Pancreas (tissue), 10 donors: Measurements from ENCODE around the gene SERPINE1. TPM values are rescaled to one million over a fixed set of nuclear protein-coding genes. Genes with fewer than 3 reads are reported as not detected.
"Not testable (repeated sequence)": the region's sequence is repeated elsewhere in the genome, so short reads cannot be mapped to it uniquely, and the experiment has no call there.

Experiments
- ATAC-seq, 4 donors: fragments of 200-7000 bp; cut with Tn5 transposase; one replicate each; pipeline versions ENCODE4 v1.8.0 to v1.9.1; 2020; ENCODE audit warnings: mild to moderate bottlenecking in 4 of 4, moderate library complexity in 4 of 4
- DNase-seq, 6 donors: peaks; one replicate each; pipeline ENCODE4 v3.0.0-alpha.2; 2020
- FAIRE-seq: peaks from 2 replicates; lab custom pipeline; 2012; peaks lifted over from hg19 to GRCh38; lab: Jason Lieb, UNC
- H3K27ac ChIP-seq, 4 donors: fragments of 200-600 bp; sonication (generic); 1 replicate in 3 of 4; 2 replicates in 1 of 4; pipeline versions ENCODE4 v1.5.0 to v1.8.0; 2020
- H3K27me3 ChIP-seq, 4 donors: fragments of 200-600 bp; one replicate each; pipeline ENCODE4 v1.8.0; 2021
- H3K36me3 ChIP-seq, 3 donors: fragments of 200-600 bp; sonication (generic) in 1 of 3; one replicate each; pipeline versions ENCODE4 v1.5.0 to v1.8.0; 2020 to 2021
- H3K4me1 ChIP-seq, 3 donors: fragments of 200-600 bp; one replicate each; pipeline ENCODE4 v1.8.0; 2021
- H3K4me3 ChIP-seq, 4 donors: fragments of 200-600 bp; sonication (generic) in 2 of 4; one replicate each; pipeline versions ENCODE4 v1.5.0 to v1.8.0; 2020 to 2021
- H3K9me3 ChIP-seq, 4 donors: fragments of 200-600 bp; one replicate each; pipeline ENCODE4 v1.8.0; 2021
- CTCF ChIP-seq, 4 donors: fragments of 200-600 bp; sonication (generic) in 3 of 4; IDR thresholded peaks; one replicate each; pipeline versions ENCODE4 v1.5.0 to v1.8.0; 2021; ENCODE audit warnings: antibody characterized with exemption in 4 of 4
- WGBS, 2 donors: extraction: QIAGEN DNeasy Blood & Tissue Kit; methylation state at CpG; one replicate each; pipeline ENCODE4 v1.1.7; 2013; 5-methylcytosine and 5-hydroxymethylcytosine counted together
- intact Hi-C, 3 donors: fragments of 100-400 bp; cut with DNase I; formaldehyde crosslinking; loops; one replicate each; pipeline versions ENCODE4 v1.11.1 to v1.14.2; 2022
- polyA plus RNA-seq, 2 donors: library from polyadenylated mRNA; stranded (reverse); fragments of 200-250 nt; gene quantifications; one replicate each; pipeline ENCODE4 v1.2.3, GENCODE V29; 2013
- total RNA-seq, 6 donors: library from RNA; stranded (reverse); fragmentation: NEBNext Ultra II Directional in 4 of 6; extraction: Animal tissue kit (Norgen Biotek cat#: 25700) in 4 of 6; gene quantifications; one replicate each; pipeline versions ENCODE4 v1.2.1 to v1.2.4, GENCODE V29; 2021 to 2023
- donor health status: healthy with polysubstance abuse.
- donor health status: DM: no; HTN: no; CAD: no; lungs with moderate emphysema.
- donor health status: DM: no; HTN: no; CAD: no.
- donor health status: control.
- donor health status: control.
- donor health status: Bipolar disorder and iron deficiency.
- donor health status: DM: yes; HTN: yes; CAD: no.
- donor health status: DM: no; HTN: no; CAD: no.
- donor health status: DM: no; HTN: no; CAD: no.
- donor health status: DM: yes; HTN: yes; CAD: no.

The SERPINE1 gene
- total and polyA plus RNA-seq, 8 donors = 0.98 to 14.5 (median 3.7) TPM

- DNase-seq (no peak), FAIRE-seq (no peak), ATAC-seq (no peak)
- 75 to 83% methylated on average over 18 of the region's 18 CpGs for WGBS, 2 donors
- TF ChIP-seq CTCF (IDR thresholded peaks at IDR 0.05) = no peak
- Histone ChIP-seq H3K27me3 (no peaks in the 10 kb centered on the region), H3K4me3 (no peak overlapping the region), H3K36me3 (no peaks in the 10 kb centered on the region), H3K9me3 (no peaks in the 10 kb centered on the region), H3K27ac (no peak overlapping the region), H3K4me1 (peaks cover 0 to 3% (median 0%) of the 10 kb centered on the region in 3 donors)
- intact Hi-C loops = no loop called here
These were observed 25.8 kb upstream of the SERPINE1 start for GRCh38 chr7:101100858-101101847.

GRCh38 chr7:101102026-101102425 is 24.9 kb upstream of the SERPINE1 start:
- 73 to 85% methylated on average over 6 of the region's 6 CpGs for WGBS, 2 donors
- no peaks in the 10 kb centered on the region for H3K9me3 ChIP-seq
- ATAC-seq (no peak), DNase-seq (no peak), FAIRE-seq (no peak)
- intact Hi-C loops = no loop called here
- no peak overlapping the region for H3K27ac ChIP-seq
- H3K4me3 ChIP-seq = no peak overlapping the region
- no peaks in the 10 kb centered on the region for H3K36me3 ChIP-seq
- H3K27me3 ChIP-seq = no peaks in the 10 kb centered on the region
- H3K4me1 ChIP-seq = peaks cover 0 to 3% (median 0%) of the 10 kb centered on the region in 3 donors
- no peak for TF ChIP-seq CTCF (IDR thresholded peaks at IDR 0.05)

GRCh38 chr7:101103701-101104100 is 23.2 kb upstream of the SERPINE1 start:
- FAIRE-seq, DNase-seq, ATAC-seq, H3K27ac ChIP-seq, H3K9me3 ChIP-seq, H3K4me3 ChIP-seq, intact Hi-C loops, H3K4me1 ChIP-seq, H3K27me3 ChIP-seq, H3K36me3 ChIP-seq: not testable (repeated sequence)
- WGBS, 2 donors = 84 to 89% methylated on average over 10 of the region's 10 CpGs

- WGBS, 2 donors = 65 to 70% methylated on average over 15 of the region's 15 CpGs
- H3K4me3 ChIP-seq = no peak overlapping the region
- H3K27ac ChIP-seq = no peak overlapping the region
- no peak for FAIRE-seq
- H3K27me3 ChIP-seq = no peaks in the 10 kb centered on the region
- H3K9me3 ChIP-seq = no peaks in the 10 kb centered on the region
- TF ChIP-seq CTCF (IDR thresholded peaks at IDR 0.05) = no peak
- peaks cover 0 to 3% (median 0%) of the 10 kb centered on the region in 3 donors for H3K4me1 ChIP-seq
- no peak for ATAC-seq
- no peaks in the 10 kb centered on the region for H3K36me3 ChIP-seq
- no peak for DNase-seq
- intact Hi-C loops = no loop called here
These were observed 22.7 kb upstream of the SERPINE1 start for GRCh38 chr7:101104193-101104713.

GRCh38 chr7:101104799-101105198 is 22.1 kb upstream of the SERPINE1 start:
- Histone ChIP-seq H3K4me3 (no peak overlapping the region), H3K4me1 (peaks cover 0 to 3% (median 0%) of the 10 kb centered on the region in 3 donors), H3K36me3 (no peaks in the 10 kb centered on the region), H3K27me3 (no peaks in the 10 kb centered on the region), H3K9me3 (no peaks in the 10 kb centered on the region), H3K27ac (no peak overlapping the region)
- no peak for TF ChIP-seq CTCF (IDR thresholded peaks at IDR 0.05)
- DNase-seq (no peak), ATAC-seq (no peak), FAIRE-seq (no peak)
- intact Hi-C loops = no loop called here
- 58 to 71% methylated on average over 3 of the region's 3 CpGs for WGBS, 2 donors

- WGBS, 2 donors = 60 to 61% methylated on average over 5 of the region's 5 CpGs
- H3K27me3 ChIP-seq, H3K27ac ChIP-seq, DNase-seq, FAIRE-seq, H3K4me1 ChIP-seq, H3K9me3 ChIP-seq, H3K36me3 ChIP-seq, H3K4me3 ChIP-seq, ATAC-seq, intact Hi-C loops: not testable (repeated sequence)
These were observed 21.7 kb upstream of the SERPINE1 start for GRCh38 chr7:101105248-101105647.
